Dermis blood vessel endothelial cell (primary cell): ENCODE data around the gene COL6A1. TPM values are rescaled to one million over a fixed set of nuclear protein-coding genes. Genes with fewer than 3 reads are reported as not detected.

Source experiments
- DNase-seq: peaks from one replicate; pipeline ENCODE4 v3.0.0; 2010
- total RNA-seq: library from RNA; depleted of rRNA; stranded (reverse); fragments of >200 nt; gene quantifications from 2 replicates; pipeline ENCODE4 v1.2.3, GENCODE V29; 2014

The COL6A1 gene, protein sequence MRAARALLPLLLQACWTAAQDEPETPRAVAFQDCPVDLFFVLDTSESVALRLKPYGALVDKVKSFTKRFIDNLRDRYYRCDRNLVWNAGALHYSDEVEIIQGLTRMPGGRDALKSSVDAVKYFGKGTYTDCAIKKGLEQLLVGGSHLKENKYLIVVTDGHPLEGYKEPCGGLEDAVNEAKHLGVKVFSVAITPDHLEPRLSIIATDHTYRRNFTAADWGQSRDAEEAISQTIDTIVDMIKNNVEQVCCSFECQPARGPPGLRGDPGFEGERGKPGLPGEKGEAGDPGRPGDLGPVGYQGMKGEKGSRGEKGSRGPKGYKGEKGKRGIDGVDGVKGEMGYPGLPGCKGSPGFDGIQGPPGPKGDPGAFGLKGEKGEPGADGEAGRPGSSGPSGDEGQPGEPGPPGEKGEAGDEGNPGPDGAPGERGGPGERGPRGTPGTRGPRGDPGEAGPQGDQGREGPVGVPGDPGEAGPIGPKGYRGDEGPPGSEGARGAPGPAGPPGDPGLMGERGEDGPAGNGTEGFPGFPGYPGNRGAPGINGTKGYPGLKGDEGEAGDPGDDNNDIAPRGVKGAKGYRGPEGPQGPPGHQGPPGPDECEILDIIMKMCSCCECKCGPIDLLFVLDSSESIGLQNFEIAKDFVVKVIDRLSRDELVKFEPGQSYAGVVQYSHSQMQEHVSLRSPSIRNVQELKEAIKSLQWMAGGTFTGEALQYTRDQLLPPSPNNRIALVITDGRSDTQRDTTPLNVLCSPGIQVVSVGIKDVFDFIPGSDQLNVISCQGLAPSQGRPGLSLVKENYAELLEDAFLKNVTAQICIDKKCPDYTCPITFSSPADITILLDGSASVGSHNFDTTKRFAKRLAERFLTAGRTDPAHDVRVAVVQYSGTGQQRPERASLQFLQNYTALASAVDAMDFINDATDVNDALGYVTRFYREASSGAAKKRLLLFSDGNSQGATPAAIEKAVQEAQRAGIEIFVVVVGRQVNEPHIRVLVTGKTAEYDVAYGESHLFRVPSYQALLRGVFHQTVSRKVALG
- total RNA-seq, result 8.5 and 32.7 TPM in 2 replicates

DNA sequence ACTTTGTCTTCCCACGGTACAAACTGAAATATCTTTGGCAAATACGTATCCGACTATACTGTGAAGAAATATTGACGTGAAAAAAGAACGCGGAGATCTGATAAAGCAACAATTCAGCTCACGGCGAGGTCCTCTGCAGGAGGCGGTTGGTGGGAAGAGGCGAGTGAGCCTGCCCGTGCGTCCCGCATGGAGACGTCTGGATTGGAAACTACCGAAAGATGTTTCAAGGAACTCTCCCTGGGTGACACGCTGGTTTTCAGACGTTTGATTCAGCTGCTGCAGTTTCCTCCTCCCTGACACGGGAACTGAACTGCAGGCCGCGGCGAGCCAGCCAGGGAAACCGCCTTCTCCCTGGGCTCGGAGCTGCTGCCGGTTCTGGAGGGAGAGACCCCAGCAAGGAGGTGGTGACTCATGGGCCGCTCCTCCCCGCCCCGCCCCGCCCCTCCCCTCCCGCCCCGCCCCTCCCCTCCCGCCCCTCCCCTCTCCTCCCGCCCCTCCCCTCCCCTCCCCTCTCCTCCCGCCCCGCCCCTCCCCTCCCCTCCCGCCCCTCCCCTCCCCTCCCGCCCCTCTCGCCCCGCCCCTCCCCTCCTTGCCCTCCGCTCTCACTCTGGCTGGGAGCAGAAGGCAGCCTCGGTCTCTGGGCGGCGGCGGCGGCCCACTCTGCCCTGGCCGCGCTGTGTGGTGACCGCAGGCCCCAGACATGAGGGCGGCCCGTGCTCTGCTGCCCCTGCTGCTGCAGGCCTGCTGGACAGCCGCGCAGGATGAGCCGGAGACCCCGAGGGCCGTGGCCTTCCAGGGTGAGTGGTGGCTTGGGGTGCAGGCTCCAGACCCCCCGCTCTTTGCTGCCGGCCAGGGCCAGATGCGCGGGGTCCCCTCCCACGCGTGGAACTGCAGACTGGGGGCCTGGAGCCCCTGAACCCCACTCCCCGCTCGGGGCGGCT is at the start of gene COL6A1:
TSS of gene COL6A1 (plus strand) at position 620 of the 941 bp plus-strand sequence. CDS start at position 701, 81 bp downstream.
- peak; percentile 69 for DNase-seq

DNA sequence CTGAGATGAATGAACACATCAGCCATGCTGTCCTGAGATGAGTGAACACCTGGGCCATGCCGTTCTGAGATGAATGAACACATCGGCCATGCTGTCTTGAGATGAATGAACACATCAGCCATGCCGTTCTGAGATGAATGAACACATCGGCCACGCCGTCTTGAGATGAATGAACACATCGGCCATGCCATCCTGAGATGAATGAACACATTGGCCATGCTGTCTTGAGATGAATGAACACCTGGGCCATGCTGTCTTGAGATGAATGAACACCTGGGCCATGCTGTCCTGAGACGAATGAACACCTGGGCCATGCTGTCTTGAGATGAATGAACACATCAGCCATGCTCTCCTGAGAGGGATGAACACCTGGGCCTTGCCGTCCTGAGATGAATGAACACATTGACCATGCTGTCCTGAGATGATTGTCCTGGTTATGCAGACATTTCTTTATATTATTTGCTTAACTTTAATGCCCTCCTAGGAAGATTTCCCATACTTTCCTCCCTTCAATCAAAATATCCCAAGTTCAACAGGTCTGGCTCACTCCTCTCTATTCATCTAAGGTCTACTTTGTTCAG is 48.6 kb upstream of the COL6A1 start:
- DNase-seq, result no peak

DNA sequence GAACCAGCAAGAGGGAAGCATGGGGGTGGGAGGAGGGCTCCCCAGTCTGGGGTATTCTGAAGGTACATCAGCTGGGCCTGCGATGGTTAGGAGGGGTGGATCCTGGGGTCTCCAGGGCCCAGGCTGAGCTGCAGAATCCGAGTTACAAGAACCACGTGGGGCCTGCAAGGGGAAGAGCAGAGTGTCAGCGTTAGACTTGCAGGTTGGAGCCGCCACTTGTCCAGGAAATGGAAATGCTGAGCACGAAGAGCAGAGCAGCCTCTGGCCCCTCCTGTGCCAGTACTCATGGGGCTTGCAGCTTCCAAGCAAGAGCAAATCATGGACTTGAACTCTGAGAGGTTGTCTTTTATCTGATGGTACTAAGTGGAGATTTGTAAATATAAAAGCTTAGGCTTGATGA is 47.5 kb upstream of the COL6A1 start:
- DNase-seq, result no peak

DNA sequence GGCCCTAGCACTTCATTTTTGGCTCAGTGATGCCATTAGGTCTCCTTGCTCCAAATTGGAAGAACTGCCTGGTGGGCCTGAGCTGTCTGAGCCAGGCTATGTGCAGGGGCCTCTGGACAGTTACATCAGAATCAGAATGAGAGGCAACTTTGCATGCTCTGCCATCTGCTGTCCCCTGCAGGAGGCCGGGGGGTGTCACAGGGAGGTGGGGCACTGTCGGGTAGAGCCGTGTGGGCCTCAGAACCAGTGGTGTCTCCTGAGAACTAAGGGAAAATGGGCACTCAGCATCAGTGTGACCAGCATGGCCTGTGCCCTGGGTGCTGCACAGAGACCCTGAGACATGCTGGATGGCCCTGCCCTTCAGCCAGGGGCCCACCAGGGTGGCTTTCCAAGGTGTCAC is 47.0 kb upstream of the COL6A1 start:
- no peak for DNase-seq

DNA sequence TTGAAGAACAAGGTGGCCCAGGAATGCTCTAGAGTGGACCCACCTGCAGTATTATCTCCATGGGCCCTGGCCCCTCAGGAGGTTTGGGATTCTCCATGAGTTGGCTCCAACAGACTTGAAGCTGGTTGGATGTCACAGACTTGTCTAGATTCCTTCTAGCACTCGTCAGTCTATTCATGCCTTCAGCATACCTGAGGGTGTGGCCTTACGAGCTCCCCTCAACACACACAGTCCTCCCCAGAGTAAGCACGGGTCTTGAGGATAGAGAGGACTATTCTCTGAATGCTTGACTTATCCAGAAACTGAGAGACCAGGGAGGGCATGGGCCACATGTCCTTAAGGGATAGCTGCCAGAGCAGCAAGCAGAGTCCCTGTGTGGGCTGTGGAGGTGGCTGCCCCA is 45.9 kb upstream of the COL6A1 start:
- no peak for DNase-seq

DNA sequence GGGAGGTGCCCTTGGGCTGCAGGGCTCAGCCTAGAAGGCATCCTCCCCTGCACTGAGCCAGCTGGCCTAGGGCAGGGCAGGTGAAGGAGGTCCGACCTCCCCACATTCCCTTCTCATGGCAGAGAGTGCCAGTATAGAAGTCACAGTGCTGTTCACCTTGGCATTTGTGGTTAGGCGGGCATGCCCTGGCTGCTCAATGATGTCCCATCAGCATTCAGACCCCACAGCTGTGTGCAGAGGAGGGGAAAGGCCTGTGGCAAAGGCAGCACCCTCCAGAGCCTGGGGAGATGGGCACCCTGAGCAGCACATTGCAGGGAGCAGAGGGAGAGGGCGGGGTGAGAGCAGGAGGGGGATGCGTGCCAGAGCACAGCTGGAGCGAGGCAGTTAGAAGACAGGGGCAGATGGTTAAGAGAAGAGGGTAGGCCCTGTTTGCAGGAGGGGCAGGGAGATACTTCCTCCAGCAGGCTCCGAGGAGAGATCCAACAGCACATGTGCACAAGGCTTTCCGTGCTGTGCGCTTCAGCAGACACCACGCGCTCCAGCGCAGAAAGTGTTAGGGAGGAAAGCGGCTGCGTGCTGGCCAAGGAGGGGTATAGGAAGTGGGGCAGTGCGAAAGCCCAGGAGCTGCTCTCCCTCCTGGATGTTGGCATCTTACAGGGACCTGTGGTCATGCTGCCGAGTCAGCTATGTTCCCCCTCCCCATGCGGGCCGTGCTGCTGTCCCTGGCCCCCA is 43.7 kb upstream of the COL6A1 start:
- DNase-seq, result no peak

DNA sequence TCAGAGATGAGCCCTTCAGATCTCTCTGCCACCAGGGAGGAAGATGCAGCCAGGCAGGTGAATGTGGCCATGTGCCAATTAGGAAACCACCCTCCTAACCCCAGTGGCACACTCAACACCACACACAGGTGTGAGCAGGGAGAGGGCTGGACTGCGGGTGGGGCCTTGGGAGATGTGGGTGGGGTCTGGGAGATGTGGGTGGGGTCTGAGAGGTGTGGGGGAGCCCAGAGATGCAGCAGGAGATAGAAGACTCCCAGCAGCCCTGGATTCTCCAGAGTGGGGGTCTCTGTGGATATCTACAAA is 43.2 kb upstream of the COL6A1 start:
- no peak for DNase-seq

DNA sequence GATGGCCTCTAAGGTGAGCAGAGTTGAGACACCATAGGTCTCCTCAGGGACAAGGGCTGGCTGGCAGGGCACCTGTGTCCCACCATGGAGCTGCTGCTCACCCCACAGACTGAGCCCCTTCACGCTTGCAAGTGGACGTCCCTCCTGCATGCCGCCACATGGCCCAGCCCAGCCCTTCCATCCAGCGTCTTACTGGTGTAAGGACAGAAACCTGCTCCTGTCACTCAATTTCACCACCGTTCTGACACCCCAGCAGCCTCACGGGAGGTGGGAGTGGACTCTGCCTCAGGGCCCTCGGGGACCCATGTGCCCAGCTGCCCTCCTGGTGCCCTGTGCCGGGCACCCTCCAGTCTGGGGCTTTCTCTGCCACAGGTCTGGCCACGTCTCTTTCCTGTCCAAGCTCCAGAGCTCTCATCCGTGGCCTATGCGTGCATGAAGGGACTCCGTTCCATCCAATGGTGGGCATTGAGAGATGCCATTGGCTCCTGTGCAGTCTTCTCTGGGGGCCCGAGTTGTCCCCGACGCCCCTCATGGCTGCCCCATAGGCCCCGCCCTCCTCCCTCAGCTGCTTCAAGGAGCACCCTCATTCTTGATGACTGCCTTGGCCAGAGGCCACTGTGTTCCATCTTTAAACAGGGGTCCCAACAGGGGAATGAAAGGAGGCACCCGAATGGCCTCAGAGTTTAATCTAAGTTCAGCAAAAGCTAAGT is 42.6 kb upstream of the COL6A1 start:
- no peak for DNase-seq

DNA sequence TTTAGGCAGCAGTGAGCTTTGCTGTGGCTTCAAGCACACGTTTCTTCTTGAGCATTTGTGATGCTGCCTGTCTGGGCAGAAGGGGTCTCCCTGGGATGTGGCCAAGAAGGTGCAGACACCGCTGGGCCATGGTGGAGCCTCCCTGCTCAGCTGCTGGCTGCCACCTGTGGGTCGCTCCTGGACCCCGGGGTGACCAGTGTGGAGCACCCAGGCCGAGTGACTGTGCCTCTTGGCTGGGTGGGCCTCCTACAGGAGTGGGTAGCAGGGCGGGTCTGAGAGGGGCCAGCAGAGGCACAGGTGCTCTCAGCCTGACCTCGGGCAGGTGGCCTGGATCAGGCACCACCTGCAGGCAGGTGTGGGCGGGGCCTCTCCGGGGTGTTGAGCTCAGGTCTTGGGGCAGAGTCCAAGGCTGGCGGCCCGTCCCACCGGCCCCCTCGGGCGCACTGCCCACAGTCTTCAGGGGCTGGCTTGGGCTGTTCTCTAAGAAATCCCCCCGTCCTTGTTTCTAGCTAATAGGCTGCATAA is 42.0 kb upstream of the COL6A1 start:
- DNase-seq, result no peak

DNA sequence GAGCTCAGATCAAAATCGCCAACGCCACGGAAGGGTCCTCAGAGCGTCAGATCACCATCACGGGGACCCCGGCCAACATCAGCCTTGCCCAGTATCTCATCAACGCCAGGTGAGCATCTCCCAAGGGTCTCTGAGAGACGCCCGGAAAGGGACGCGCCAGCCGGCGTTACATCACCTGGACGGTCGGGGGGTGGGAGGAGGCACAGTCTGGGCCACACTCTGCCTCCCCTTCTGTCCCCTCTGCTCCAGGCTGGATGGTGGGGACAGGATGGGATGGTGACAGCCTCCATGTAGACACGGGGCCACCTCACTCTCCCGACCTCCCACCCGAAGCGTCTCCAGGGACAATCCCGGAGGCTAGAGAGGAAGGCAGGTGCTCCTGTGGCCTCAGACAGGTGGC is 41.5 kb upstream of the COL6A1 start:
- no peak for DNase-seq

DNA sequence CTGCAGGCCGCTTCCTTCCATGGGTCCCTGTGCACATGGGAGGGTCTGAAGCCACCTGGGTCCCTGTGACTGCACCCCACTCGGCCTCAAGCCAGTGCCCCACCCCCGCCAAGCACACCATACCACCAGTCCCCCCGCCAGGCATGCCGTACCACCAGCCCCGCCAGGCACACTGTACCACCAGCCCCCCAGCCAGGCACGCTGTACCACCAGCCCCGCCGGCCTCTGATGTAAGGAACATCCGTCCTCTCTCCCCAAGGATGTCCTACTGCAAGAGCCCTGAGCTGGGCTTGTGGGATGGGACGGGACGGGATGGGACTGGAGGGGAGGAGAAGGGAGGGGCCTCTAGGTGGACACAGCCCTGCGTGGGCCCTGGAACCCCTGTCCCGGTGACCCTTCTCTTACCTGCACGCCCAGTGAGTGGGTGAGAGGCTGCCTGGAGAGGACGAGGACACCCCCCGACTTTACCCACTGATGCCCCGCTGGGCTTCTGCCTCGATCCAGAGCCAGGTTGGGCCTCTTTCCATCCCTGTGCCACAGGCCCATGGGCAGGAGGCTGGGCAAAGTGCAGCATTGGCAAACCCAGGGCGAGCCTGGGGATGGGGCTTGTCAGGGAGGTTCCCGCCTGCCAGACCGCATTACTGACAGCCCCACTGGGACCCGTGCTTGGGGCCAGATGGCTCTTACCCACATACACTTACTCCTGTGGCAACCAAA is 40.8 kb upstream of the COL6A1 start:
- no peak for DNase-seq

DNA sequence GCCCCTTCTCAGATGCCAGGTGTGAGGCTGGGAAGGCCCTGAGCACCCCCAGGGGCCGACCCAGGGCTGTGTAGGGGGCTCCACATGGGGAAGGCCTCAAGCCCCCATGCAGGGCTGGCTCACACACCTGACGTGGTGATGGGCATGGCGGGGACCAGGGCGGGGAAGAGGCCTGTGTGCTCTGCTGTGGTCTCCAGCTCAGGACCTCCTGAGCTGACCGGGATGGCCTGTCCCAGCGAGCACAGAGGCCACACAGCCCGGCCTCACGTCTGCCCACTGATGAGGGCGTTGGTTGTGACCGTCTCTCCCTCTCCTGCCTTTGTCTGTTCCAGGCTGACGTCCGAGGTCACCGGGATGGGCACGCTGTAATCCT is 40.2 kb upstream of the COL6A1 start:
- no peak for DNase-seq

DNA sequence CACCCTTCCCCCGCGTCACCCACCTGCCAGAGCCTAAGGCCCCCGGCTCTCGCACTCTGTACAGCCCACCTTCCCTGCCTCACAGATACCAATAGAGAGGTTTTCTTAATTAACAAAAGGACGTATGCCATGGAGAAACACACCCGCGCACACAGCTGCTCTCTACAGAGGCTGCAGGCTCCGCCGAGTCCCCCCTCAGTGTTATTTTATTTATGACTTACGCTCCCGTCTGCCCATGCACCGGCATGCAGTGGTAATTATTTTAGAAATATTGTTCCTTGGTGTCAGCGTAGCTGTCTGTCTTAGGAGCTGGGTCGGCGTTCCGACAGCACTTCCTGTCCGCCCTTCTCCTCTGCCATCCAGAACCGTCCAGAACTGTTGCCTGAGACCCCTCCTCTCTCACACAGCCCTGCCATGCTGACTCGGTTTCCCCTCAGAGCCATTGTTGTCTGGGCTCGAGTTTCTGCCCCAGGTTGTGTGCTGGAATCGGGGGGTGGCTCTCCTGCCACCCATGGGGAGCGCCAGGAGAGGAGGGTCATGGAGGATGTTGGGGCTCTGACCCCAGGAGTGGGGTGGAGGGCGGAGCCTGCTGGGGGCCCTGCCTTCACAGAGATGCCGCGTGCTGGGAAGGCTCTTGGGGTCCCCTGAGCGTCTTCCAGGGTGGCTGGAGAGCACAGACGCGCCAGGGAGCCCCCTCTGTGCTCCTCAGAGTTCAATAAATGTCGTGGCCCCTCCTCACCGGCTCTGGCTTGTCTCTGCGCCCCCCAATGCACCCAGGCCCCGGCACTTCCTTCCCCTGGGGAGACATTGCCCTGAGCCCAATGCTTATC is 39.6 kb upstream of the COL6A1 start:
- no peak for DNase-seq

DNA sequence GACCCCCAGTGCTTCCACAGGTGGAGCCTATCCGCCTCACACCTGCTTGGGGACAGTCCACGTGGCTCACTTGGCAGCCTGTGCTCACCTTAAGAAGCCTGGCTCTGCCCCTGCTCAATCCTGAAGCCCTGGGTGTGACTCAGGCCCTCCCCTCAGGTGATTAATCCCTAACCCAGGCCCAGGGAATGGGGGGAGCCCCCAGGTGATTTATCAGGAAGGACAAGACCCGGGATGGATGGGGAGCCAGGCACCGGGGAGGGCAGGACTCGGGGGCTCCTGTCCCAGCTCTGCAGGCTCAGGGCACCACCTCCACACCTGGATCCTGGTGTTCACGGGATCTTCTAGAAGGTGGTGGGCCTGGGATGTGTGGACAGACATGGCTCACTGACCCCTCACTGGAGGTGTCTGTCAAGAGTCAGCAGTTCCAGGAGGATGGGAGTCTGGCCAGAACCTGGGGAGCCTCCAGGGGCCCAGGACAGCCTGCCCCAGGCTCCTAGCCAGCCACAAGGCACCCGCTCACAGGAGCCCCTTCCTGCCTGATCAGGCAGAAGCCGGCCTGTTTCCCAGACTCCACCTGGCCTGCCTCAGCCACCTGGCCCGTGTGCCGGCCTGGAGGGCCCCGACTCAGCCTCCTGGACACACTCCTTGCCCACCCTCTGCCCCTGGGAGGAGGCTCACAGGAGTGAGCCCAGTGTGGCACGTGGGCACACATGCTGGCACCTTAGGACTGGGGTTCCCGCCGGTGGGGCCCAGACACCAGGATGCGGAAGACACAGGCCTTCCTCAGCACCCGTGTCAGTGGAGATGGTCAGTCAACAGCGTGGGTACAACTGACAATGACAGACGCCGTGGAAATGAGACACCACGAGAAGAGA is 38.6 kb upstream of the COL6A1 start:
- DNase-seq, result no peak

DNA sequence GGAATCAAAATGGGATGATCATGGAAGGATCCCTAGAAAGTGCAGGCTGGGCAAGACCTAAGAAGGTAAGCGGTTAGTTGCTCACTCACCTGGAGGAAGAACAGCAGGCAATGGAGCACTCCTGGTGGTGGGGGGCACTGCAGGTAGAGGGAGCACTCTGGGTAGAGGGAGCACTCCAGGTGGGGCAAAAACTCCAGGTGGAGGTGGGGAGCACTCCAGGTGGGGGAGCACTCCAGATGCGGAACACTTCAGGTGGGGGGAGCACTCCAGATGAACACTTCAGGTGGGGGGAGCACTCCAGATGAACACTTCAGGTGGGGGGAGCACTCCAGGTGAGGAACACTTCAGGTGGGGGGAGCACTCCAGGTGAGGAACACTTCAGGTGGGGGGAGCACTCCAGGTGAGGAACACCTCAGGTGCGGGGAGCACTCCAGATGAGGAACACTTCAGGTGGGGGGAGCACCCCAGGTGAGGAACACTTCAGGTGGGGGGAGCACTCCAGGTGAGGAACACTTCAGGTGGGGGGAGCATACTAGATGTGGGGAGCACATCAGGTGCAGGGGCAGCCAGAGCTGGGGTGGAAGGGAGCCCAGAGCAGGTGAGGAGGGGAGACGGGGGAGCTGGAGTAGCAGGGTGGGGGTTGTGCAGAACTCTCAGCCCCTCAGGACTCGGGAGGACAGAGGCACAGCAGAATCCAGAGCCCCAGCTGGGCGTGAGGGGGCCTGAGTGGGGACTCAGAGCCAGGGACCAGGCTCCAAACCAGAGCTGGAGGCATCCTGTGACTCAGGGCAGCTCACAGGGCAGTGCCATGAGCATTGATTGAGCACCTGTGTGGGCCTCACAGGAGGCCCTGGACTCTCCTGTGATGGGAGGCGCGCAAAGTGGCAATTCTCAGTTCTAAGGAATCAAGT is 37.7 kb upstream of the COL6A1 start:
- DNase-seq, result no peak

DNA sequence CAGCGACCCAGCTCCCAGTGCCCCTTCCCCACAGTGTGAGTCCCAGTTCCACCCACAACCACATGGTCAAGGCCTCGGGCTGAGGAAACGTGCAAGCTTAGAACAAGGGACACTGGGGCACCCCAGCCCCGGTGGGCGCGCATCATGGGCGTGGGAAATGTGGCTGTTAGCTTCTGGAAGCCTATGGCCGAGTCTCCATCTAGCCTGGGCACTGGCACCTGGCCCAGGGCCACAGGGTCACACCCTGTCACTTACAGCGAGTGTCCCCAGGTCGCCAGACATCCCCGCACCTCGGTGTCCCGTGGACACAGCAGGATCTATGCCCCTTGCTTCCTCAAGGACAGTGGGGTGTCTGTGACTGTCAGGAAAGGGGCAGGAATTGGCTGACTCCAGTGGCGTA is 37.0 kb upstream of the COL6A1 start:
- DNase-seq, result no peak
